Erythroblast (primary cell): ENCODE results near the gene GABBR2.

Experiments used
- GATA1 ChIP-seq: IDR thresholded peaks from 2 replicates; pipeline ENCODE4 v1.6.1; 2011; ENCODE audit warnings: low read depth, mild to moderate bottlenecking, control low read depth, low read length, moderate library complexity
- POLR2A ChIP-seq: IDR thresholded peaks from 2 replicates; pipeline ENCODE4 v1.6.1; 2011; ENCODE audit warnings: mild to moderate bottlenecking, low read length

DNA sequence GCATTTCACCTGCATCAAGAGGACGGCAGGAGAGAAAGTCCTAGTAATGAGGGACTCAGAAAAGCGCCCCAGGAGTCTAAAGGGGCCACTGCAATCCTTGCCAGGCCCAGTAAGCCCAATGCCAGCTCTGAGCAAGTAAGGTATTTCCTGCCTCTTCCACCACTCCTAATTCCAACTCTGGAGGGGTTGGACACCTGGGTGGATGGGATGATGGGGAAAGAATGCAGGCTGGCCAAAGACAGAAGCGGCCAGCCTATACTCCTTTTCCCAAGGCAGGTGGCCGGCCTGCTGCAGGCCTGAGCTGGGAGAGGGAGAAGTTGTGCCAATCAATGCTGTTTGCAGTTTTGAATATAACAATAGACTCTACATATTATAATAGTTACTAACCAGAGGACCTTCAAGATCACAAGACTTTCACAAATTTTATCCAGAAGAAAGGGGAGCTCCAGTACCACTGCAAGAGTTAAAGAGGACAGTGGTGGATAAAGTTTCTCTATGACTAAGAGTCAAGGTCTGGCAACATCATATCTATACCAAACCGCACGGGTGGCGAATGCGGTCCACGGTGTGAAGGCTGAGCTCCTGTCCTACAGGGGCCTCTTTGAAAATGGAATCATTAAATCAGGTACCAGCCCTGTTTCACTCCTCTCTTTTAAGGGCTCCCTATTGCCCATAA lies 338.3 kb downstream of the GABBR2 start:
- no peak for TF ChIP-seq POLR2A
- TF ChIP-seq GATA1, result no peak
